K562 (cell line): ENCODE measurements around the gene BANP. TPM values are rescaled to one million over a fixed set of nuclear protein-coding genes. Genes with fewer than 3 reads are reported as not detected.

Source experiments
- BHLHE40 ChIP-seq: IDR thresholded peaks from 2 replicates; pipeline ENCODE4 v1.6.1; 2011; ENCODE audit warnings: low read length, improper control_type of control experiment
- BRF2 ChIP-seq: IDR thresholded peaks from 3 replicates; pipeline ENCODE4 v1.6.1; 2011; ENCODE audit warnings: borderline replicate concordance, mild to moderate bottlenecking; ENCODE audit not compliant: insufficient read length, insufficient read depth
- CBX8 ChIP-seq: fragments of 200-600 bp; sonication (generic); IDR thresholded peaks from 2 replicates; pipeline ENCODE4 v1.6.1; 2012; ENCODE audit warnings: borderline replicate concordance, mixed run types, low read depth, mild to moderate bottlenecking, moderate library complexity, mixed read lengths, low read length, control low read depth, inconsistent platforms; ENCODE audit not compliant: poor library complexity, severe bottlenecking; ENCODE audit errors: extremely low read depth
- CREB1 ChIP-seq, 2 experiments: sonication (generic) in 1 of 2; formaldehyde crosslinking in 1 of 2; IDR thresholded peaks; 2 replicates each; pipeline versions ENCODE4 v1.6.1 to v1.8.0; 2012 to 2022; ENCODE audit warnings: inconsistent platforms in 1 of 2, mild to moderate bottlenecking in 1 of 2, missing genetic modification reagents in 1 of 2, moderate library complexity in 1 of 2
- MEF2A ChIP-seq: IDR thresholded peaks from 2 replicates; pipeline ENCODE4 v1.6.1; 2011; ENCODE audit warnings: low read depth, mild to moderate bottlenecking, low read length, moderate library complexity; ENCODE audit not compliant: control insufficient read depth
- NR0B1 ChIP-seq: fragments of 450-650 bp; IDR thresholded peaks from one replicate; pipeline ENCODE4 v1.6.1; 2018; ENCODE audit warnings: mild to moderate bottlenecking, moderate library complexity; ENCODE audit not compliant: partially characterized antibody
- TAF9B ChIP-seq: fragments of 450-650 bp; IDR thresholded peaks from 2 replicates; pipeline ENCODE4 v1.6.1; 2018; ENCODE audit warnings: mild to moderate bottlenecking; ENCODE audit not compliant: partially characterized antibody
- TFAP4 ChIP-seq: sonication (generic); formaldehyde crosslinking; IDR thresholded peaks from 2 replicates; pipeline ENCODE4 v1.8.0; 2022; ENCODE audit warnings: missing genetic modification reagents, mild to moderate bottlenecking, moderate library complexity, borderline replicate concordance
- THAP12 ChIP-seq: fragments of 250-450 bp; sonication (Bioruptor Pico); IDR thresholded peaks from 2 replicates; pipeline ENCODE4 v1.9.0; 2021; ENCODE audit warnings: mild to moderate bottlenecking, inconsistent platforms
- USF1 ChIP-seq: sonication (generic); formaldehyde crosslinking; IDR thresholded peaks from 2 replicates; pipeline ENCODE4 v1.9.0; 2022; ENCODE audit warnings: mild to moderate bottlenecking, missing genetic modification reagents
- USF2 ChIP-seq: sonication (generic); formaldehyde crosslinking; IDR thresholded peaks from 2 replicates; pipeline ENCODE4 v1.5.0; 2020; ENCODE audit warnings: missing genetic modification reagents
- ZNF384 ChIP-seq: IDR thresholded peaks from 2 replicates; pipeline ENCODE4 v1.6.1; 2012; ENCODE audit warnings: low read depth, low read length, improper control_type of control experiment
- ZNF668 ChIP-seq: fragments of 250-450 bp; sonication (Bioruptor Pico); IDR thresholded peaks from 2 replicates; pipeline ENCODE4 v1.8.0; 2022; ENCODE audit warnings: mild to moderate bottlenecking, inconsistent platforms
- polyA plus RNA-seq, 8 experiments: library from polyadenylated mRNA; depleted of rRNA in 4 of 8; stranded (reverse) in 5 of 8; unstranded in 3 of 8; fragments of >200 nt; fragmentation: Nextera tagmentation in 2 of 8; fragmentation: Illumina TruSeq in 1 of 8; extraction: Ambion mirVana in 2 of 8; extraction: Trizol in 1 of 8; gene quantifications; 2 replicates each; pipeline versions ENCODE4 v1.2.1 to v1.2.3, GENCODE V29; 2011 to 2014; ENCODE audit warnings: inconsistent platforms in 1 of 8, missing spikeins in 1 of 8
- total RNA-seq, 7 experiments: library from RNA; depleted of rRNA in 6 of 7; stranded (reverse); fragments of >200 nt in 6 of 7; fragmentation: Illumina TruSeq in 2 of 7; extraction: Trizol in 2 of 7; gene quantifications; 2 replicates each; pipeline versions ENCODE4 v1.2.1 to v1.2.3, GENCODE V29; 2011 to 2021; ENCODE audit warnings: low replicate concordance in 1 of 7

The BANP gene
- total and polyA plus RNA-seq, 9 of the 15 experiments (the other 6 are each of a cell fraction or from before 2014, with no cell fraction given): 4.6 to 22.1 (median 15.6) TPM

- TF ChIP-seq BRF2 (no peak), BHLHE40 (peak; percentile 27; the same call in 1 of the 2 replicates), NR0B1 (no peak), ZNF384 (peak; percentile 64; the same call in 1 of the 2 replicates), CBX8 (no peak), USF2 (CRISPR knock-in tag) (peak; percentile 96), TAF9B (no peak), USF1 (CRISPR knock-in tag) (peak; percentile 97), MEF2A (no peak), THAP12 (CRISPR knock-in tag) (no peak), ZNF668 (CRISPR knock-in tag) (no peak), CREB1 (IDR thresholded peaks at IDR 0.05) (no peak), CREB1 (CRISPR knock-in tag; IDR thresholded peaks at IDR 0.05) (no peak), TFAP4 (peak; percentile 27; the same call in 1 of the 2 replicates)
Measured at GRCh38 chr16:87921236-87921773, 29.9 kb upstream of the BANP start (continued).
